ENCODE data around the gene GLE1.
"Not testable (repeated sequence)": the region's sequence is repeated elsewhere in the genome, so short reads cannot be mapped to it uniquely, and the experiment has no call there.

Gene GLE1

DNA sequence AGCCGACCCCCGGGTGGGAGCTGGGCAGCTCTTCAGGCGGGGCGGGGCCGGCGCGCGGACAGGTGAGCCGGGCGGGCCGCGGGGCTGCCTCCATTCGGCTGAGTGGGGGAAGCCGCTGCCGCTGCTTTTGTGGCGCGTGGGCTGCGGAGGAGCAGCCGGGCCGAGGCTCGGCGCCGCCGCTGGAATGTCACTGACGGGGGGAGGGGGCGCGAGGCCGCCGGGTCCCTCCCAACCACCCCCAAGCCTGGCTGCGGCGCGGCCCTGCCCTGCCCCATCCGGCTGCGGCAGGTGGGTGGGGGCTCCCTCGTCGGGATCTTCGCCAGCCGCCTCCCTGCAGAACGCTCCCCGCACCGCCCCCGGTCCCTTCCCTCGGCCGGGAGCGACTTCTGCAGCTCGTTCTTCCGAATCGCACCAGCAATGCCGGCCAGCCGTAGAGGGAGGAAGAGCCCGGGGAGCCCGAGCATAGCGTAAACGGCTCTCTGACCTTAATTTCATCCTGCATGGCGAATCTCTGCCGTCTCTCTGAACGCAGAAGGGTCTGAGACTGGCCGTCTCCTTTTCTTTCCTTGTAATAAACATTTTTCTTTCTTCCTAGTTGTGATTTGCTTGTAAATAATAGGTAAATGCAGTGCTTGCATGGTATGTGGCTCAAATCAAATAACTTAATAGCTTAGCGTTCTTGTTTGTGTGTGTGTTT lies 48.4 kb downstream of the GLE1 start:
- peak; percentile 52 to 66 for DNase-seq

GRCh38 chr9:128553728-128554127 lies 49.2 kb downstream of the GLE1 start:
- no peak for DNase-seq

GRCh38 chr9:128554155-128554862 lies 49.8 kb downstream of the GLE1 start:
- DNase-seq, result peak; percentile 36 to 46

GRCh38 chr9:128555180-128555721 lies 50.7 kb downstream of the GLE1 start:
- DNase-seq, result no peak

GRCh38 chr9:128556276-128556675 lies 51.8 kb downstream of the GLE1 start:
- no peak for DNase-seq

DNA sequence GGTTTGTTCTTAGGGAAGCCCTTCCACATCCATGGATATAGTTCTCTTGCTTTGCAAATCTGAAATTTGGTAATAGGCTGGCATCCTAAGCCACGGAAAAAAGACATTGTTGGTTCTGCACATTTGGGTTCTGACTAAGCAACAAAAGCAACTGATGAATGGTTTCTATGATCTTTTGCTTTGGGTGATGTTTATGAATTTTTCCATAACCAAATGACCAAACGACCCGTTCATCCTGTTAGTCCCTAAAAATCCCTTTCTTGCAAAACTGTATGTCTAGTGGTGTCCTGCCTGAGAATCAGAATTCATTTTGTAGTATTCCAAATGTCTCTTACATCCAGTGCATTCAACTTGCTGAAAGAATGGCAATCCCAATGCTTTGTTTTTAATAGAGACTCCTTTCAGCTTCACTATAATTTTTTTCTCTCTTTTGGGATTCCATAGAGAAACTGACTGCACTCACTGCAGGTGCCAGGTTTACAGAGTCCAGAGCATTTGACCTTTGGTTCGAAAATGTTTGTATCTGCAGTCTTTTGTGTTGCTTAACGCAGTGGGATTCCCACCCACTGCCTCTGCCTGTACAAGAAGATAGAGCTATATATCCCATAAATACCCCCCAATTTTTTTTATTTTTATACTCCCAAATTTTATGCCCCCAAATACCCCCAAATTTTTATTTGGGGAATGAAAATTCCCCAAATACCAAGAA lies 52.6 kb downstream of the GLE1 start:
- DNase-seq, result no peak

- peak; percentile 54 to 63 for DNase-seq
These were observed 54.2 kb downstream of the GLE1 start for GRCh38 chr9:128558431-128559310.

GRCh38 chr9:128565578-128565977 lies 61.1 kb downstream of the GLE1 start:
- DNase-seq, result no peak

GRCh38 chr9:128568470-128569078 lies 64.1 kb downstream of the GLE1 start:
- no peak for DNase-seq

DNA sequence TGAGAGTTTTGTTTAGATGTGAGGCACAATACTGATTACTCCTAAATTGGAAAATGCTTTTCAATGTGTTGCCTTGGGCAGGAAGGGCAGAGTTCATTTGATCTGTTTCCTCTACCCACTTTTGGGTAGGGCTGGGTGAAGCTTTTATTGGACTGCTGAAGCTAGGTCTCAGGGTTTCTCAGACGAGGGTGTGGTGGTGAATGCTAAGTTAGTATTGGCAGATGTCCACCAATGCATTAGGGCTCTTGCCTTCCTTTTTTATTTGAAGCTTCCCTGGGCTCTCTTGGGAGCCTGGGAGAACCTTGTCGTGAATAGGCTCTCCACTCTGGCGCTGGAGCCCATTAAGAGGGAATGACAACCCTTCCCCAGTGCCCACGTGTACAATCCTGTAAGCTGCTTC lies 71.0 kb downstream of the GLE1 start:
- DNase-seq, result no peak

DNA sequence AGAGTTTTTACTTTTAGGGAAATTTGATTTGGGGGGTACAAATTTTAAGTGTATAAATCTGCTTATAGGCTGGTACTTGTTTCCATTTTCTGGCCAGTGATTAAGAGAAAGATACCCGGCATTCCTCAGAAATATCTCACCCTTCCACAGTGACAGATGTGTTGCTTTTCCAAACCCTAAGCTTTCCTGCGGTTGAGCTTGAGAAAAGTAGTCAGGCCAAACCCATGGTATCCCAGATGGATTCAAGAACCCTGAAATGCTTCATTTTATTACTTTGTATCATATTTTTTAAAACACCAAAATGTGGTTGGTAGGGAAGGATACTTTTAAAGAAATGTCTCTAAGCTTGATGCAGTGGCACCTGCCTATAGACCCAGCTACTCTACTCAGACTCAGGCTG lies 71.4 kb downstream of the GLE1 start:
- DNase-seq, result no peak

DNA sequence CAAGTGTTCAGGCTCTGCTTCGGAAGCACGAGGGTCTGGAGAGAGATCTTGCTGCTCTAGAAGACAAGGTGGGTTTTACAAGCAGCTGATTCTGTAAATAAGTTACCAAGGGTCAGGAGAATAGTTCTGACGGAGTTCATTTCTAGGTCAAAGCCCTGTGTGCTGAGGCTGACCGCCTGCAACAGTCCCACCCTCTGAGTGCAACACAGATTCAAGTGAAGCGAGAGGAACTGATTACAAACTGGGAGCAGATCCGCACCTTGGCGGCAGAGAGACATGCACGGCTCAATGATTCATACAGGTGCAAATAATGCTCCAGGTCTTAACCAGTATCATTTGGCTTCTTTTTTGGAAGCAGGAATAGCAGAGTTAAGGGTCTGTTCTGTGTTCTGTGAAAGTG lies 72.7 kb downstream of the GLE1 start:
- no peak for DNase-seq

DNA sequence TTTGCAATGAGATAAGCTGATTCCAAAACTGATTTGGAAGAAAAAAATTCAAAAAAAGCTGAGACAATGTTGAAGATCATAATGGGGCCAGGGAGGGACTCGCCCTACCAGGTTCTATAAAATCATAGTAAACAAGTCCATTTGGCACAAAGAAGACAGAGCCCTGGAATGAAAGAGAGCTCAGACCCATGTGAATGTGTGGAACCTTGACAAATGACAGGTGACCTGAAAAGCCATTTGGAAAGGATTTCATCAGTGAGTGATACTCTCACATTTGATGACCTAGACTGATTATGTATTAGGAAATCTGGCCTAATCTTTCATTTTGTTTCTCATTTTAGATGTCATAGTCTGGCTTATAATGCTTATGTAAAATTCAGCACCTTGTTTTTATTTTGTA lies 74.7 kb downstream of the GLE1 start:
- no peak for DNase-seq

GRCh38 chr9:128580731-128581130 lies 76.2 kb downstream of the GLE1 start:
- DNase-seq, result no peak

DNA sequence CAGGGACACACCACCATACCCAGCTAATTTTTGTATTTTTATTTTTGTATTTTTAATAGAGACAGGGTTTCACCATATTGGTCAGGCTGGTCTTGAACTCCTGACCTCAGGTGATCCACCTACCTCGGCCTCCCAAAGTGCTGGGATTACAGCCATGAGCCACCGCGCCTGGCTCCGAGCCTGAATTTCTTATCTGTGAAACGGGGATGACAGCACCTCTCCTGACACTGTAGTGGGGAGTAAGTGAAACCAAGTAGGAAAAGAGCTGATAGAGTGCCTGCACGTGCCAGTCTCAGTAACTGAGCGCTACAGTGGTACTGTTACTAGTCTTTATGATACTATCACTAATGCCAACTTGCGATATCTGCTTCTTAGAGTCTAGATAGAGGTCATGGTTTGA lies 80.6 kb downstream of the GLE1 start:
- not testable (repeated sequence) for DNase-seq

- DNase-seq, result not testable (repeated sequence)
These were observed 82.4 kb downstream of the GLE1 start for GRCh38 chr9:128586934-128587333.

- DNase-seq, result peak; percentile 42 to 57
These were observed 82.9 kb downstream of the GLE1 start for GRCh38 chr9:128587453-128587852.

GRCh38 chr9:128588581-128589233 lies 84.2 kb downstream of the GLE1 start:
- no peak for DNase-seq
